ENCODE data around the gene SLAMF7. TPM values are rescaled to one million over a fixed set of nuclear protein-coding genes. Genes with fewer than 3 reads are reported as not detected.

Gene SLAMF7
- polyA plus RNA-seq, 1 experiment, result not detected

GRCh38 chr1:160706526-160707235 is 32.4 kb upstream of the SLAMF7 start:
- ChIA-PET CTCF (no interaction called here), POLR2A (no interaction called here)
- DNase-seq (ENCODE audit: low read depth, low spot score), result no peak

GRCh38 chr1:160707236-160708064 is 31.6 kb upstream of the SLAMF7 start:
- H3K9me3 ChIP-seq (ENCODE audit: control insufficient read depth, insufficient read depth, low read length), result no peaks in the 10 kb centered on the region
- no peak for DNase-seq (ENCODE audit: low read depth, low spot score)
- ChIA-PET CTCF (no interaction called here), POLR2A (no interaction called here)
- peaks cover 3% of the 10 kb centered on the region for H3K27me3 ChIP-seq (ENCODE audit: control insufficient read depth, insufficient read depth, low read length)
- H3K4me3 ChIP-seq (ENCODE audit: low read depth, low read length), result no peak overlapping the region
- no peak overlapping the region for H3K27ac ChIP-seq (ENCODE audit: low read depth, low read length)
- no peak for TF ChIP-seq CTCF (IDR thresholded peaks at IDR 0.05; ENCODE audit: low read depth, low read length)

More at GRCh38 chr1:160706526-160707235, 32.4 kb upstream of the SLAMF7 start:
- Histone ChIP-seq H3K9me3 (ENCODE audit: control insufficient read depth, insufficient read depth, low read length) (no peaks in the 10 kb centered on the region), H3K4me3 (ENCODE audit: low read depth, low read length) (no peak overlapping the region), H3K27me3 (ENCODE audit: control insufficient read depth, insufficient read depth, low read length) (peaks cover 3% of the 10 kb centered on the region), H3K27ac (ENCODE audit: low read depth, low read length) (no peak overlapping the region)
- no peak for TF ChIP-seq CTCF (IDR thresholded peaks at IDR 0.05; ENCODE audit: low read depth, low read length)

- Histone ChIP-seq H3K27ac (ENCODE audit: low read depth, low read length) (no peak overlapping the region), H3K4me3 (ENCODE audit: low read depth, low read length) (no peak overlapping the region), H3K27me3 (ENCODE audit: control insufficient read depth, insufficient read depth, low read length) (peaks cover 3% of the 10 kb centered on the region), H3K9me3 (ENCODE audit: control insufficient read depth, insufficient read depth, low read length) (no peaks in the 10 kb centered on the region)
- CTCF ChIA-PET, result no interaction called here
- no peak for DNase-seq (ENCODE audit: low read depth, low spot score)
- POLR2A ChIA-PET, result no interaction called here
- no peak for TF ChIP-seq CTCF (IDR thresholded peaks at IDR 0.05; ENCODE audit: low read depth, low read length)
Measured at GRCh38 chr1:160708118-160708517, 30.9 kb upstream of the SLAMF7 start.

GRCh38 chr1:160708801-160709200 is 30.2 kb upstream of the SLAMF7 start:
- H3K9me3 ChIP-seq (ENCODE audit: control insufficient read depth, insufficient read depth, low read length), result no peaks in the 10 kb centered on the region
- TF ChIP-seq CTCF (IDR thresholded peaks at IDR 0.05; ENCODE audit: low read depth, low read length), result no peak
- CTCF ChIA-PET, result no interaction called here

GRCh38 chr1:160709715-160710114 is 29.3 kb upstream of the SLAMF7 start:
- H3K27me3 ChIP-seq (ENCODE audit: control insufficient read depth, insufficient read depth, low read length), result peaks cover 3% of the 10 kb centered on the region
- ChIA-PET POLR2A (no interaction called here), CTCF (no interaction called here)
- H3K4me3 ChIP-seq (ENCODE audit: low read depth, low read length), result no peak overlapping the region
- no peak for TF ChIP-seq CTCF (IDR thresholded peaks at IDR 0.05; ENCODE audit: low read depth, low read length)
- DNase-seq (ENCODE audit: low read depth, low spot score), result no peak
- H3K9me3 ChIP-seq (ENCODE audit: control insufficient read depth, insufficient read depth, low read length), result no peaks in the 10 kb centered on the region
- H3K27ac ChIP-seq (ENCODE audit: low read depth, low read length), result no peak overlapping the region

More at GRCh38 chr1:160708801-160709200, 30.2 kb upstream of the SLAMF7 start:
- Histone ChIP-seq H3K27ac (ENCODE audit: low read depth, low read length) (no peak overlapping the region), H3K27me3 (ENCODE audit: control insufficient read depth, insufficient read depth, low read length) (peaks cover 3% of the 10 kb centered on the region), H3K4me3 (ENCODE audit: low read depth, low read length) (no peak overlapping the region)
- POLR2A ChIA-PET, result no interaction called here
- DNase-seq (ENCODE audit: low read depth, low spot score), result no peak
